Measurements from ENCODE around the gene TBC1D3.
"Not testable (repeated sequence)": the region's sequence is repeated elsewhere in the genome, so short reads cannot be mapped to it uniquely, and the experiment has no call there.

DNA sequence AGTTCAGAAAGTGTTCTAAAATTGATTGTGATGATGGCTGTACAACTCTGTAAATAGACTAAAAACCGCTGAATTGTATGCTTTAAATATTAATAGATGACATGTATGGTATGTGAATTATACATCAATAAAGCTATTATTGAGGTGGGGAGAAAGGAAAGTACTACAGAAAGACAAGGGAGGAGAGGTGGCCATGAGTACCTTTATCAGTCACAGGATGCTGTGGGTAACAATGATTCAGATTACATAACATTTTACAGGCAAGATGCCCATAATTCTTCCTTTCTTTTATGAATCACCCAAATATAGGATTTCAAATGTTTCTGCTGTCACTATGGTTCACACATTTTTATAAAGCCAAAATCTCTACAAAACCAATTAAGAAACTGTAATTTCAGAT, 28.5 kb upstream of the TBC1D3 start:
- TF ChIP-seq EZH2phosphoT487 (IDR thresholded peaks at IDR 0.05; ENCODE audit: insufficient read depth, low read depth); EZH2 (IDR thresholded peaks at IDR 0.05; ENCODE audit: insufficient read depth, poor library complexity, severe bottlenecking): not testable (repeated sequence)

Measured in GM23248 (cell line).